ENCODE data around the gene CYP8B1. TPM values are rescaled to one million over a fixed set of nuclear protein-coding genes. Genes with fewer than 3 reads are reported as not detected.

Gene CYP8B1
- total RNA-seq, 1 donor from 2014 or later = not detected

DNA sequence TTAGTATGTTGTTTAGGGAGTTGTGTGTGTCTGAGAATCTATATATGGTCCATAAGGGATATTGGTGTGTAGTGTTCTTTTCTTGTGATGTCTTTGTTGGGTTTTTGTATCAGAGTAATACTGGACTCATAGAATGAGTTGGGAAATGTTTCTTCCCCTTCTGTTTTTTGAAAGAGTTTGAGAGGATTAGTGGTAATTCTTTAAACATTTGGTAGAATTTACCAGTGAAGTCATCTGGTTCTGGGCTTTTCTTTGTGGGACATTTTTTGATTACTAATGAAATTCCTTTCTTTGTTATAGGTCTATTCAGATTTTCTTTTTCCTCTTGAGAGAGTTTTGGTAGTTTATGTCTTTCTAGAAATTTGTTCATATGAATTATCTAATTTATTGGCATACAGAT is 49.5 kb downstream of the CYP8B1 start:
- H3K27ac Mint-ChIP-seq = no peak overlapping the region
- peaks cover 6% of the 10 kb centered on the region for H3K4me1 Mint-ChIP-seq (ENCODE audit: low read depth)
- DNase-seq (ENCODE audit: low spot score) = no peak
- no peak overlapping the region for H3K4me3 Mint-ChIP-seq (ENCODE audit: low read depth)
- no peaks in the 10 kb centered on the region for H3K36me3 Mint-ChIP-seq (ENCODE audit: low read depth)
- H3K9me3 Mint-ChIP-seq = no peaks in the 10 kb centered on the region
- intact Hi-C loops (cut with micrococcal nuclease) = no loop called here
- peaks cover 27% of the 10 kb centered on the region for H3K27me3 Mint-ChIP-seq (ENCODE audit: low read depth)

DNA sequence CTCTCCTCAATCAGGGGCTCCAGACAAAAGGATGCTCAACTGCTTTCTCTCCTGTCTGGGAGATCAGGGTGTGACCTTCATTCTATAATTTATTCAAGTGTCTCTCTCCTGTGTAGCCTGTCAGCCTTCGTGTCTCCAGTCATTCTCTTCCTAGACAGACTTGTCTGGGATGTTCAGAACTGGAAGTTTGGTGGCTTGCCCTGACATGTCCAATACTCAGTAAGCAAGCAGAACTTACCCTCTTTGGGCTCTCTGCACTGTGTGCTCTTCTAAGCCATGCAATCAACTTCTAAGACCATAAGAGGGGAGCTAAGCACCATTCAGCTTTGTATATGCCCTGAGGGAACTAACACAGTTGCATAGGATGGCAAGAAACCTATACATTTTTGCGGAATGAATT is 52.3 kb downstream of the CYP8B1 start:
- H3K9me3 Mint-ChIP-seq = no peaks in the 10 kb centered on the region
- no peak overlapping the region for H3K4me3 Mint-ChIP-seq (ENCODE audit: low read depth)
- H3K4me1 Mint-ChIP-seq (ENCODE audit: low read depth) = peaks cover 2% of the 10 kb centered on the region
- no peak overlapping the region for H3K27ac Mint-ChIP-seq
- DNase-seq (ENCODE audit: low spot score) = no peak
- no peaks in the 10 kb centered on the region for H3K36me3 Mint-ChIP-seq (ENCODE audit: low read depth)
- peaks cover 26% of the 10 kb centered on the region for H3K27me3 Mint-ChIP-seq (ENCODE audit: low read depth)
- intact Hi-C loops (cut with micrococcal nuclease) = no loop called here

DNA sequence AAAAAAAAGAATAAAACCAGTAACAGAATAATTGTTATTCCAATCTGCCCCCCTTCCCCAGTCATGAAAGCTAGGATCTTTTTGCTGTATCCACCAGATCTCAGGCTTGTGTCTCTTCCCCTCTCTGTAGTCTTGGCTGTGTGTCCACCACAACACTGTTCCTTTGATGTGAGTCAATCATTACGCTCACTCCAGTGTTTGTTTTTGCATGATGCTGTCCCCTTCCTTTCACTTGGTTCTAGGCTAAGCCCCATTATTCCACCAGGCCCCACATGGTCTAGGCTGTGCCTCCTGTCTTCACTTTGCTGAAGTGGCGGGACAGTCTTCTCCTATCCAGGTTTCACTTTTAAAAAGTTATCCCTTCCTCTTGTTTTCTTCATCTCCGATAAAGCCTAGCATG is 52.9 kb downstream of the CYP8B1 start:
- Mint-ChIP-seq H3K4me1 (ENCODE audit: low read depth) (peaks cover 2% of the 10 kb centered on the region), H3K27ac (no peak overlapping the region), H3K36me3 (ENCODE audit: low read depth) (no peaks in the 10 kb centered on the region), H3K4me3 (ENCODE audit: low read depth) (no peak overlapping the region), H3K27me3 (ENCODE audit: low read depth) (peaks cover 25% of the 10 kb centered on the region), H3K9me3 (no peaks in the 10 kb centered on the region)
- intact Hi-C loops (cut with micrococcal nuclease) = no loop called here
- no peak for DNase-seq (ENCODE audit: low spot score)

Other genes starting within 250 kb of the CYP8B1 start
- gene ZBTB47, start 222.2 kb downstream of the CYP8B1 start, total RNA-seq = 0.16 and 0.44 TPM in 2 replicates
- gene KLHL40, start 190.3 kb downstream of the CYP8B1 start, total RNA-seq = not detected in 2 replicates
- gene HHATL, start 173.1 kb downstream of the CYP8B1 start, total RNA-seq = not detected in 2 replicates
- 0.44 TPM in 1 of 2 replicates, not detected in the other for gene CCDC13, start 102.6 kb downstream of the CYP8B1 start, total RNA-seq
- gene HIGD1A, start 71.4 kb downstream of the CYP8B1 start, total RNA-seq = 85.9 and 88.5 TPM in 2 replicates
- gene ACKR2, start 66.4 kb downstream of the CYP8B1 start, total RNA-seq = 0.44 and 1.0 TPM in 2 replicates
- 0.21 and 0.30 TPM in 2 replicates for gene ZNF662, start 30.3 kb upstream of the CYP8B1 start, total RNA-seq
- gene GASK1A, start 103.4 kb upstream of the CYP8B1 start, total RNA-seq = not detected in 2 replicates
- gene POMGNT2, start 230.2 kb upstream of the CYP8B1 start, total RNA-seq = 3.9 and 4.1 TPM in 2 replicates